Measurements from ENCODE around the gene SEC23B.

Gene SEC23B

DNA sequence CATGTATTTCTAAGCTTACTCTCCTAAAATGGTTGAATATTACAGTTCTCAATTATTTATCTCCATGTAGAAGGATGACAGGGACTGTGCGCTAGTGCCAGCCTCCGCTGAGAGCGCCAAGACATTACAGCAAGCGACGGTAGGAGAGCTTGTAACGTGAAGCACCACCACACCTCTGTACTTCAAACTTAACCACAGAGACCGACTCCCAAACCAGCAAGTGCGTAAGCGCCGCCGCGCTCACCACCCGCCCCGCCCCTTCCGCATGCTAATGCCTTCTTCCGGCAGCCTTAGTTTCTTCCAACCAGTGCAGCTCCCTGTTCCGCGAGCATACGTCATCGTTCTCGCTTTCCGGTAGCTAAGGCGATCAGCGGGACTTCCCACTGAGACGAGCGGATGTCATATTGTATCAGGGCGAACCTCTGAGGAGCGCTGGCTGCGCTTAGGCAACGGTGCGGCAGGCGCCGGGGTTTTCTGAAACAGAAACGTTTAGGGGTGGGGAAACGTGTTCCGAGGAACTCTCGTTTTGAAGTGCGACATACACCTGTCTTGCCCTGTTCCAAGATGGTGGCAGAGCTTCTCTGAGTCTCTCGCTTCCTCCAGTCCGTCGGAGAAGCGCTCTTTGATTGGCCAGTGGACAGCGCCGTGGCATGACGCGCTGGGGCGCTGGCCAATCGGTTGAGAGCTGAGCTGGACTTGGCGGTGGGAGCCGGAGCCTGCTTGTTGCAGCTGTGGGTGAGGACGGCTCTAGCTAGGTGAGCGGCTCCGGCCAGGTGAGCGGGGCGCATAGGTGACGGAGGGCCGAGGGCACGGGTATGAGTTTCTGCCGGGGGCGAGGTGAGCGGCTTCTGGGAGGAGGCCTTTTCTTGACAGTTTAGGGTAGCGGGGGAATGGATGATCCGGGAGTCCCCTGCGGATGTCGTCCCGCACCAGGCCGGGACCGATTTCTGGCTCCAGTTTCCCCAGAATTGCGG lies at the start of gene SEC23B:
TSS of gene SEC23B (plus strand) at position 723 of the 974 bp plus-strand sequence. CDS start 2,896 bp downstream, outside the sequence.
- TF ChIP-seq, protein P1, sequence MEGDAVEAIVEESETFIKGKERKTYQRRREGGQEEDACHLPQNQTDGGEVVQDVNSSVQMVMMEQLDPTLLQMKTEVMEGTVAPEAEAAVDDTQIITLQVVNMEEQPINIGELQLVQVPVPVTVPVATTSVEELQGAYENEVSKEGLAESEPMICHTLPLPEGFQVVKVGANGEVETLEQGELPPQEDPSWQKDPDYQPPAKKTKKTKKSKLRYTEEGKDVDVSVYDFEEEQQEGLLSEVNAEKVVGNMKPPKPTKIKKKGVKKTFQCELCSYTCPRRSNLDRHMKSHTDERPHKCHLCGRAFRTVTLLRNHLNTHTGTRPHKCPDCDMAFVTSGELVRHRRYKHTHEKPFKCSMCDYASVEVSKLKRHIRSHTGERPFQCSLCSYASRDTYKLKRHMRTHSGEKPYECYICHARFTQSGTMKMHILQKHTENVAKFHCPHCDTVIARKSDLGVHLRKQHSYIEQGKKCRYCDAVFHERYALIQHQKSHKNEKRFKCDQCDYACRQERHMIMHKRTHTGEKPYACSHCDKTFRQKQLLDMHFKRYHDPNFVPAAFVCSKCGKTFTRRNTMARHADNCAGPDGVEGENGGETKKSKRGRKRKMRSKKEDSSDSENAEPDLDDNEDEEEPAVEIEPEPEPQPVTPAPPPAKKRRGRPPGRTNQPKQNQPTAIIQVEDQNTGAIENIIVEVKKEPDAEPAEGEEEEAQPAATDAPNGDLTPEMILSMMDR (IDR thresholded peaks at IDR 0.05; ENCODE audit: borderline replicate concordance, insufficient read depth, low read depth, low read length), result no peak
- peak within 1 kb of the TSS; percentile 66 for H3K4me3 ChIP-seq (ENCODE audit: low read depth, low read length)

DNA sequence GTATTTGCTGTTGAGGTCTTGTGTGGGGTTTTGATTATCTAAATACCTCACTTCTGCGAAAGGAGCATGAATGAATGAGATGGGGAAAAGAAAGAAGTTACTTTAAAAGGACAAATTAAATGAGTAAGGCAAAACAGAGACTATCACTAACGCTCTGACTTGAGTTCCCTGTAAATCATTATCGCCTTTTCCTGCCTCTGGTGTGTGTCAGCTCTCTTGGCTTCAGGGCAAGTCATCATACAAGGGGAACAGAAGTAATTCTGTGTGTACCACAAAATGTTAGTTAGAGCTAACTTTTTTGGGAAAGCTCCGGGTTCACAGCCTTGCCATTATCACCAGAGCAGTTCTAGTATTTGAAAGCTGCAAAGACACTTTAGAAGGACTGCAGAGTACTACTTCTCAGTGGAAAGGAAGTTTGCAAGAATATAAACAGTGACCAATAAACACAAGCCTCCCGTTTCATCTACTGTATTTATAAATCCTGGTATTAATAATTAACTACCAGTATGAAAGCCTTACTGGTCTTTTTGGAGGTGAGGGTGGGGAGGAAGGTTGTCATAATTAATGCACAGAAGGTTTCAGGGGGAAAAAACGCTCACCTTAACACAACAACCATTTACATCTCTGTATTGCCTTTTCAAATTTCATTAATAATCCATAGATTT lies 42.1 kb upstream of the SEC23B start:
- TF ChIP-seq, protein P1 (IDR thresholded peaks at IDR 0.05; ENCODE audit: borderline replicate concordance, insufficient read depth, low read depth, low read length), result no peak
- no peak overlapping the region for H3K4me3 ChIP-seq (ENCODE audit: low read depth, low read length)

DNA sequence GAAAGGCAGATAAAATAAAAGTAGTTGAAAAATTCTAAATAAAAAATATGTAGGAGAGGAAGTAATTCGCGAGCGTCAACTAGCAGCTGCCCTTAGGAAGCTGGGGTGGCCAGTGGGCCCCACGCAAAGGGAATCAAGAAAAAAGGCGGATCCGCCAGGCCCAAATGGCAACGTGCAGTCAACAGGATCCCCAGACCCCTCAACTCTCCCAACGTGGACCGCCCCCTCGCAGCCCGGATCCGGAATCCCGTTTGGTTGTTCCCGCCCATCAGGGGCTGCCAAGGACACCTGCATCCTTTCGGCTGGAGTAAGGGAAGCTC lies 41.2 kb upstream of the SEC23B start:
- H3K4me3 ChIP-seq (ENCODE audit: low read depth, low read length), result peak overlapping the region; percentile 65
- TF ChIP-seq, protein P1 (IDR thresholded peaks at IDR 0.05; ENCODE audit: borderline replicate concordance, insufficient read depth, low read depth, low read length), result no peak

DNA sequence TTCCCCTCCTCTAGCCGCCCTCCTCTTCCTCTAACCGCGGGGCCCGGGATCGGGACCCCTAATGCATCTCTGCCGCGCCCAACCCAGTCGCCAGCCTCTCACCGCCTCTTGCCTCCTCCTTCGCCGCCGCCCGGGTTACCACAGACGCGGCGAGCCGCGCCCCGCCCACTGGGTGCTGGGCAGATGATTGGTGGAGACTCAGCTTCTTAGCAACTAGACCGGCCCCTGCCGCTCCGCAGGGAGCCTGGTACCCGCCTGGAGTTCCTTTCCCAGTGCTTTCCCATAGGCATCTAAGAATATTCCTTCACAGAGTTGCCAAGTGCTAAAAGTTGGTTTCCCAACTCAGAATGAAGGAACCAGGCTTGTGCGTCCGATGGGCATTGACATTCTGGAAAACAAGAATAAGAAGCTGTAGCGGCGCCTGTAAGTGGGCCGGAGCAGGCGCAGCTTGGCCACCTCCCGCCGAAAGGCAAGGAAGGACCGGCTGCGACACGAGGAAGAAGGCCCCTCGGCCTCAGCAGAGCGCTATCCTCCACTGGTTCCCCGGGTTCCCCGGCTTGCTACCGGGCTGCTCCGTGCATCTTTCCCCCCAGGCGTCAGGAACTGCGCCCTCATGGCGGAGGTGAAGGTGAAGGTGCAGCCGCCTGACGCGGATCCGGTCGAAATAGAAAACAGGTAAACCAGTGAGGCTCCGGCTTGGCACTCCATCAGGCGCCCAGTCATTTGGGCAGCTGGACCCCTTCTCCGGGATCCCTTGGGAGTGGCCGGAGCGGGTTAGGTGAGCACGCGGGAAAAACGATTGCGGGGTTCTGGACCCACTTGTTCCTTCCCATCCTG lies 40.6 kb upstream of the SEC23B start, which contains the start of the genes DZANK1 and POLR3F:
TSS of gene DZANK1 (minus strand) at position 137 of the 837 bp plus-strand sequence. CDS start 1,672 bp downstream, outside the sequence.
TSS of gene POLR3F (plus strand) at position 497 of the 837 bp plus-strand sequence. CDS start at position 614, 117 bp downstream.
- peak within 1 kb of the TSS; percentile 65 for H3K4me3 ChIP-seq (ENCODE audit: low read depth, low read length)
- TF ChIP-seq, protein P1 (IDR thresholded peaks at IDR 0.05; ENCODE audit: borderline replicate concordance, insufficient read depth, low read depth, low read length), result no peak

DNA sequence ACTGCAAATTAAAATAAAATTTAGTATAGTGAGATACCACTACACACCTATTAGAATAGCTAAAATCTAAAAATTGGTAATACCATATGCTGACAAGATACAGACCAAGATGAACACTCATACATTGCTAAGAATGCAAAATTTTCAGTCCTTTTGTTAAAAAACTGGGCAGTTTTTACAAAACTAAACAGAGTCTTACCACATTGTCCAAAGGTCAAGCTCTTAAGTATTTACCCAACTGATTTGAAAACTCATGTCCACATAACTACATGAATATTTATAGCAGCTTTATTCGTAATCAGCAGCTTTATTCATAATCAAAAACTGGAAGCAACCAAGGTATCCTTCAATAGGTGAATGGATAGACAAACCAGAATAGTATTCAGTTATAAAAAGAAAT lies 30.5 kb upstream of the SEC23B start:
- TF ChIP-seq, protein P1 (IDR thresholded peaks at IDR 0.05; ENCODE audit: borderline replicate concordance, insufficient read depth, low read depth, low read length), result no peak
- no peak overlapping the region for H3K4me3 ChIP-seq (ENCODE audit: low read depth, low read length)

DNA sequence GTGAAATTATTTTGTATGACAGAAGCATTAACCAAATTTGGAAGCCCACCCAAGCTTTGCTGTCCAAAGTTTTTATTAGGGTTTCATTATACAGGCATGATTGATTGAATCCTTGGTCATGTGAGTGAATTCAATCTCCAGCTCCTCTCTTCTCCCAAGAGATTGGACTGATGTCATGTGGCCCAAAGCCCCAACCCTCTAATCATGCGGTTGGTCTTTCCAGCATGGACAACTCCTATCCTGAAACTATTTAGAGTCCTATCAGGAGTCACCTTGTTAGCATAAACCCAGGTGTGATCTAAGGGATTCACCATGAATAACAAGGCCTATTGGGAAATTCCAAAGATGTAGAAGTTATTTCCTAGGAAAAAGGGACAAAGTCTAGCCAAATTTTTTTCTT lies 29.9 kb upstream of the SEC23B start:
- TF ChIP-seq, protein P1 (IDR thresholded peaks at IDR 0.05; ENCODE audit: borderline replicate concordance, insufficient read depth, low read depth, low read length), result no peak
- no peak overlapping the region for H3K4me3 ChIP-seq (ENCODE audit: low read depth, low read length)
